ENCODE measurements around the gene BEND6.

Gene BEND6

GRCh38 chr6:56984361-56984760, 29.5 kb downstream of the BEND6 start:
- H3K27ac ChIP-seq = no peak overlapping the region
- TF ChIP-seq CTCF (conservative IDR thresholded peaks at IDR 0.05) = no peak
- TF ChIP-seq ZFX (IDR thresholded peaks at IDR 0.05) = no peak

- TF ChIP-seq CTCF (conservative IDR thresholded peaks at IDR 0.05) (no peak), ZFX (IDR thresholded peaks at IDR 0.05) (no peak)
- H3K27ac ChIP-seq = no peak overlapping the region
These were observed 30.0 kb downstream of the BEND6 start for GRCh38 chr6:56984884-56985283.

GRCh38 chr6:56986611-56987010, 31.7 kb downstream of the BEND6 start:
- TF ChIP-seq ZFX (IDR thresholded peaks at IDR 0.05) (no peak), CTCF (conservative IDR thresholded peaks at IDR 0.05) (no peak)
- H3K27ac ChIP-seq = no peak overlapping the region

- H3K27ac ChIP-seq = no peak overlapping the region
- TF ChIP-seq ZFX (IDR thresholded peaks at IDR 0.05) (no peak), CTCF (conservative IDR thresholded peaks at IDR 0.05) (no peak)
These were observed 33.2 kb downstream of the BEND6 start for GRCh38 chr6:56988145-56988544.

- TF ChIP-seq CTCF (conservative IDR thresholded peaks at IDR 0.05) (no peak), ZFX (IDR thresholded peaks at IDR 0.05) (no peak)
- no peak overlapping the region for H3K27ac ChIP-seq
These were observed 37.1 kb downstream of the BEND6 start for GRCh38 chr6:56992036-56992435.

GRCh38 chr6:56992703-56993102, 37.8 kb downstream of the BEND6 start:
- TF ChIP-seq CTCF (conservative IDR thresholded peaks at IDR 0.05) (no peak), ZFX (IDR thresholded peaks at IDR 0.05) (no peak)
- no peak overlapping the region for H3K27ac ChIP-seq

GRCh38 chr6:56995347-56995902, 40.5 kb downstream of the BEND6 start:
- peak; percentile 59 for TF ChIP-seq CTCF (conservative IDR thresholded peaks at IDR 0.05)
- TF ChIP-seq ZFX (IDR thresholded peaks at IDR 0.05) = no peak
- H3K27ac ChIP-seq = no peak overlapping the region

Data from C4-2B (cell line).